SJCRH30 (cell line): ENCODE measurements around the gene CTNNA2. TPM values are rescaled to one million over a fixed set of nuclear protein-coding genes. Genes with fewer than 3 reads are reported as not detected.
"Not testable (repeated sequence)": the region's sequence is repeated elsewhere in the genome, so short reads cannot be mapped to it uniquely, and the experiment has no call there.

Experiments
- DNase-seq, 2 experiments: peaks; one replicate each; pipeline ENCODE4 v3.0.0-alpha.2; 2015 to 2020
- H3K27ac ChIP-seq: fragments of 250-450 bp; sonication (Bioruptor Pico); 2 replicates; pipeline ENCODE4 v1.5.1; 2020; ENCODE audit warnings: mild to moderate bottlenecking, moderate library complexity
- H3K27me3 ChIP-seq: fragments of 250-450 bp; sonication (Bioruptor Pico); 2 replicates; pipeline ENCODE4 v1.5.1; 2020; ENCODE audit warnings: mild to moderate bottlenecking, moderate library complexity
- H3K36me3 ChIP-seq: fragments of 250-450 bp; sonication (Bioruptor Pico); 2 replicates; pipeline ENCODE4 v1.5.1; 2020; ENCODE audit warnings: mild to moderate bottlenecking, moderate library complexity
- H3K4me1 ChIP-seq: fragments of 250-450 bp; sonication (Bioruptor Pico); 2 replicates; pipeline ENCODE4 v1.5.1; 2020; ENCODE audit warnings: mild to moderate bottlenecking, moderate library complexity
- H3K4me3 ChIP-seq: fragments of 250-450 bp; sonication (Bioruptor Pico); 2 replicates; pipeline ENCODE4 v1.5.1; 2020; ENCODE audit warnings: mild to moderate bottlenecking, moderate library complexity
- H3K9me3 ChIP-seq: fragments of 250-450 bp; sonication (Bioruptor Pico); replicated peaks from 2 replicates; pipeline ENCODE4 v1.5.1; 2020; ENCODE audit warnings: mild to moderate bottlenecking, moderate library complexity
- total RNA-seq: library from RNA; depleted of rRNA; stranded (reverse); fragments of >200 nt; shearing (Covaris generic); gene quantifications from 2 replicates; pipeline ENCODE4 v1.2.3, GENCODE V29; 2014

The CTNNA2 gene
- total RNA-seq, 1 experiment from 2014 or later = not detected

DNA sequence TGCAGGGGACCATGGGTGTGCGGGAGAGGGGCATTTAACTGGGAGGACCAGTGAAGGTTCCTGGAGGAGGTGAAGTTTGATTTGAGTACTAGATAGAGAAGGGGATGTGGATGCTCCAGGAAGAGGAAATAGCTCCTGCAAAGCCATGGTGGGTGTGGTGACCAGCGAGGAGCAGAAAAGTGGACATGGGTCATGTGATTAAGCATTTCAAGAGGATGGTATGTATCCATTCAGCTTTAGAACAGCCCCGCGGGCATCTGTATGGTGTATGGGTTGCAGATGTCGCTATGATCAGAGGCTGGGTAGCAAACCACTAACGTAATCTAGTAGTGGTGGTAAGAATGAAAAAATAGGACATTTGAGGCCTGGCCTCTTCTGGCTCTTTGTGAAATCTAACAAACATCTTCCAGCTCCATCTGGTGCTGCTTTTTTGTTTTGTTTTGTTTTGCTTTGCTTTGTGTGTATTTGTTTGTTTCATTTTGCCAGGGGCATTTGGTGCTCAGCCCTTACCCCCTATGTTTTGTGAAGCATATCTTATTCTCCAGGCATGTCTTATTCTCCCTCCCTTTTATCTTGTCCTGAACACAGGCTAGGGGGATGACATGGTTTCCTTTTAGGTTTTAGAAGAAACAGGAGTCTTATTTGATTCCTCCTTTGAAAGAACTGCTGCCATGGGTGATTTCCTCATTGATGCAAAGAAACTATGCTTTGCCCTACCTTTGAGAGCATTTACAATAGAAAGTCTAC, 565.6 kb downstream of the CTNNA2 start:
- no peak overlapping the region for H3K27ac ChIP-seq
- H3K36me3 ChIP-seq = no peaks in the 10 kb centered on the region
- no peaks in the 10 kb centered on the region for H3K4me1 ChIP-seq
- peaks cover 11% of the 10 kb centered on the region; the same call in 1 of the 2 replicates for H3K27me3 ChIP-seq
- no peak for DNase-seq
- H3K4me3 ChIP-seq = no peak overlapping the region
- H3K9me3 ChIP-seq = no peaks in the 10 kb centered on the region

DNA sequence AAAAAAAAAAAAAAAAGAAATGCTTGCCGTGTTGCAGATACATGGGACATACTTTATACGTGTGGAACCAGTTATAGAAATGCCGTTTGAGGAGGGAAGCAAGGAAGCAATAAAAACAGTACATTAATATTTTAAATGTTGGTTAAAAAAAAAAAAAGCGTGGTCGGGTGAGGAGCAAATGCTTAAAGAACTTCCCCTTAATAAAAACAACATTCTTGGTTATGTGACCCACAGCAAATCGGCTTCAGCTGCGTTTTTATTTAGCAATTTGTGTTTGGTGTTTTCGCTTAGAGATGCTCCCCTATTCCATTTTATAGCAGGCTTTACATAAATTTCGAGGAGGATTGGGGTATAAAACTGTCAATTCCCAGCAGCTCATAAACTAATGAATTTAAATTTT, 568.1 kb downstream of the CTNNA2 start:
- H3K36me3 ChIP-seq = no peaks in the 10 kb centered on the region
- H3K4me1 ChIP-seq = no peaks in the 10 kb centered on the region
- H3K4me3 ChIP-seq = no peak overlapping the region

DNA sequence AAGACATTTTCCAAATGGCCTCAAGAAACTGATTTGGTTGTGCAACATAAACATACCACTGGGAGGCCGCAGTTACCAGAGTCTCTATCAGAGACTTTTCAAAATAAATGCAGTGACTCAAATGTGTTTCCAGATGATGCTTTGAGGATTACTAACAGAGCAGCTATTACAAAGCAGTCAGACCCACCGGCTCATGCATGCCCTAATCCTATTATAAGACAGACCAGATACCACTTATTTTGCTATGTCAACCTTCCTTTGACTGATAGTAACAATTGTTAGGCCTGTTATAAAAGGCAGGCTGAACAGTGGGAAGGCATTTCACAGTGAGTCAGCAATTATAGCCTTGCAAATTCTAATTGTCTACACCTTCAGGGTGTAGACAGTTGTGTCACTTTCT, 574.0 kb downstream of the CTNNA2 start:
- no peaks in the 10 kb centered on the region for H3K36me3 ChIP-seq
- peak in 1 of 2 experiments; percentile 9 for DNase-seq
- H3K4me3 ChIP-seq = no peak overlapping the region
- H3K9me3 ChIP-seq = no peaks in the 10 kb centered on the region
- no peak overlapping the region for H3K27ac ChIP-seq
- H3K27me3 ChIP-seq = peaks cover 9% of the 10 kb centered on the region
- H3K4me1 ChIP-seq = no peaks in the 10 kb centered on the region

More for the DNA sequence above, 568.1 kb downstream of the CTNNA2 start:
- Histone ChIP-seq H3K9me3 (no peaks in the 10 kb centered on the region), H3K27me3 (peaks cover 15% of the 10 kb centered on the region; the same call in 1 of the 2 replicates), H3K27ac (no peak overlapping the region)
- no peak for DNase-seq

DNA sequence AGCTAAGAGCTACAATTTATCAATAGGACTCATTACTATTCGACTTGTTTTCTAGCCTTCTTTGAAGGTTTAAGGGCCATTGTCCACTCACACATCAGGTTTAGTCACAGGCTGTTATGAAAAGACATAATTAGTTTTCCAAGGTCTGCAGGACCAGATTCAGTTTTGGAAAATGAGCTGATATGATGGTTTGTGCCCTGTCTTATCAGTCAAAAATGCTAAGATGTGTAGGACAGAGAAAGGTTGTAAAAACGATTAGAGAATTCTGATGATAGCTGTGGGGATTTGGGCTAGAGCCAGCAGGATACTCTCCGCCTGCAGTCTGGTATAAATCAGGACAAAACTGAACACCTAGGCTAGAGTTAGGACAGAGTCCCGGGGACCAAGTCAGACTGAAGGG, 578.4 kb downstream of the CTNNA2 start:
- Histone ChIP-seq H3K9me3 (no peaks in the 10 kb centered on the region), H3K36me3 (no peaks in the 10 kb centered on the region), H3K27me3 (peaks cover 1% of the 10 kb centered on the region; the same call in 1 of the 2 replicates), H3K27ac (no peak overlapping the region), H3K4me1 (no peaks in the 10 kb centered on the region), H3K4me3 (no peak overlapping the region)
- DNase-seq = no peak

- Histone ChIP-seq H3K27me3 (no peaks in the 10 kb centered on the region; the same call in 1 of the 2 replicates), H3K36me3 (no peaks in the 10 kb centered on the region), H3K27ac (no peak overlapping the region), H3K9me3 (no peaks in the 10 kb centered on the region), H3K4me3 (no peak overlapping the region), H3K4me1 (no peaks in the 10 kb centered on the region)
- DNase-seq = no peak
Measured at GRCh38 chr2:80092474-80092873, 579.6 kb downstream of the CTNNA2 start.

- H3K4me3 ChIP-seq = not testable (repeated sequence)
Measured at GRCh38 chr2:80098503-80098902, 585.7 kb downstream of the CTNNA2 start.

DNA sequence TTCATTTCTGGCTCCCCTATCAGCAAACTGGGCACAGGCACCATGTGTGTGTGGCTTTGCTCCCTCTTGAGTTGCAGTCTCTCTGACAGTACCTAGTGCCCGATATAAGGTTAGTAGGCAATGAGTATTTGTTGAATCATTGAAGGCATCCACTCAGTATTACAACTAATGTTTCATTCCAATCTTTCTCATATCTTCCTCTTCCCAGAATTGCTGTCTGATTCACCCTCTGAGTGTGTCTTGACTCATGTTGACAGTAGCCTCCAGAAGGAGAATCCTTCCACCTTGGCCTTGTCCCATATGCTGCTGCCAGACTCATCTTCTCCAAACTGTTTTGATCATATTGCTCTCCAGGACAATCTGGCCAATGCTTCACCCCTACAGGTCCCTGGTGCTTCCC, 589.2 kb downstream of the CTNNA2 start:
- Histone ChIP-seq H3K27me3 (0 out of 2 replicates have a peak, but pooled peaks cover 8% of the 10 kb centered on the region), H3K9me3 (no peaks in the 10 kb centered on the region), H3K36me3 (no peaks in the 10 kb centered on the region), H3K4me3 (no peak overlapping the region), H3K4me1 (no peaks in the 10 kb centered on the region), H3K27ac (no peak overlapping the region)
- DNase-seq = no peak

More at GRCh38 chr2:80098503-80098902, 585.7 kb downstream of the CTNNA2 start:
- not testable (repeated sequence) for H3K9me3 ChIP-seq, DNase-seq, H3K4me1 ChIP-seq, H3K27ac ChIP-seq, H3K36me3 ChIP-seq, H3K27me3 ChIP-seq

DNA sequence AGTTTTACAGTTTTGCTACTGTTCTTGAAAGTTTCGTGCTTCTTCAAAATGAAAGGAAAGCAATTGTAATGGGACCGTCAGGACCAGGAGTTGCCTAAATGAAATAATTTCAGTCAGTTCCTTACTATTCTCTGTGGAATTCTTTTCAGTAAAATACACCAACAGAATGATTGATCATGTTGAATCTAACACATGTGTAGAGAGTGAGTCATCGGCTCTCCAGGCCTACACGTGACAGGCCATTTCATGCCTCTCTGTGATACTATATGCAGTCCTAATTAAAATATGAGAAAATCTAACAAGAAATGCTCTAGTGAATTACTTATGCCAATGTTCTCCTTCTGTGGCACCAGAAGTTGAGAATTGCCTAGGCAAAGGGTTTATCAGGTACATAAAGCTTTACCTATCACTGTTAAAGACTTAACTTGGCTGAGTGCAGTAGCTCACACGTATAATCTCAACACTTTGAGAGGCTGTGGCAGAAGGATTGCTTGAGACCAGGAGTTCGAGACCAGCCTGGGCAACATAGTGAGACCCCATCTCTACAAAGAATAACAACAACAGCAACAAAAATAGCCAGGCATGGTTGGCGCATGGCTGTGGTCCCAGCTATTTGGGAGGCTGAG, 592.3 kb downstream of the CTNNA2 start:
- Histone ChIP-seq H3K4me3 (no peak overlapping the region), H3K27ac (no peak overlapping the region), H3K4me1 (no peaks in the 10 kb centered on the region), H3K36me3 (no peaks in the 10 kb centered on the region), H3K9me3 (no peaks in the 10 kb centered on the region), H3K27me3 (peaks cover 5% of the 10 kb centered on the region; the same call in 1 of the 2 replicates)
- DNase-seq = no peak

DNA sequence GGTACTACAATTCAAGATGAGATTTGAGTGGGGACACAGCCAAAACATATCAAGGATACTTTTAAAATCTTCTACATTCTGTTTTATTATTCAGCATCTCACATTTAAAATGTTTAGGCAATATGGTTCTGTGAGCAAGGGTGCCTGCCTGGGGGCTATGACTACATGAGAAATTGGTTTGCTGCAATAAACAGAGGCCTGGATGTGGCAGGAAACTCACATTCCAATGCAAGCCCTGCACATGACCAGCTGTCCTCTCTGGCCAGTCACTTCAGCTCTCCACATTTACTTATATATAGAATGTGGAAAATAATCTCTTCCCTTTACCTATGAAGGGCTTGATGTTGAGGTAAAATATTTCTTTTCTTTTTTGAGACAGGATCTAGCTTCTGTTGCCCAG, 598.3 kb downstream of the CTNNA2 start:
- Histone ChIP-seq H3K9me3 (no peaks in the 10 kb centered on the region), H3K36me3 (no peaks in the 10 kb centered on the region), H3K27ac (no peak overlapping the region), H3K27me3 (no peaks in the 10 kb centered on the region; the same call in 1 of the 2 replicates), H3K4me3 (no peak overlapping the region), H3K4me1 (no peaks in the 10 kb centered on the region)
- no peak for DNase-seq

GRCh38 chr2:80112790-80113189, 599.9 kb downstream of the CTNNA2 start:
- DNase-seq = no peak
- H3K4me1 ChIP-seq = no peaks in the 10 kb centered on the region

DNA sequence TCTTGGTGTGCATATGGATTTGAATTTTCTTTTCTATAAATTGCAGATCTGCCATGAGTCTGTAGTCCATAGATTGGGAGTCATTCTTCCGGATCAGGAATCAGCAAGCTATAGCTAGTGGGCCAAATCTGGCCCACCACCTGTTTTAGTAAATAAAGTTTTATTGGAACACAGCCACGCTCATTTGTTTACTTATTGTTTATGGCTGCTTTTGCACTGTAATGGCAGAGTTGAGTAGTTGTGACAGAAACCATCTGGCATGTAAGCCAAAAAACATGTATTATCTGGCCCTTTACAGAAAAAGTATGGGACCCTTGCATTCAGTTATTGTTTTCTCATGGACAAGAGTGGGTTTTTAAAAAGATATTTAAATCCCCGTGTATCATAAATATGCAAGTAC, 600.5 kb downstream of the CTNNA2 start:
- no peak overlapping the region for H3K27ac ChIP-seq
- no peaks in the 10 kb centered on the region; the same call in 1 of the 2 replicates for H3K27me3 ChIP-seq
- H3K4me3 ChIP-seq = no peak overlapping the region
- H3K36me3 ChIP-seq = no peaks in the 10 kb centered on the region
- H3K9me3 ChIP-seq = no peaks in the 10 kb centered on the region
- no peaks in the 10 kb centered on the region for H3K4me1 ChIP-seq
- no peak for DNase-seq

More at GRCh38 chr2:80112790-80113189, 599.9 kb downstream of the CTNNA2 start:
- Histone ChIP-seq H3K36me3 (no peaks in the 10 kb centered on the region), H3K4me3 (no peak overlapping the region), H3K27ac (no peak overlapping the region), H3K27me3 (no peaks in the 10 kb centered on the region; the same call in 1 of the 2 replicates), H3K9me3 (no peaks in the 10 kb centered on the region)

DNA sequence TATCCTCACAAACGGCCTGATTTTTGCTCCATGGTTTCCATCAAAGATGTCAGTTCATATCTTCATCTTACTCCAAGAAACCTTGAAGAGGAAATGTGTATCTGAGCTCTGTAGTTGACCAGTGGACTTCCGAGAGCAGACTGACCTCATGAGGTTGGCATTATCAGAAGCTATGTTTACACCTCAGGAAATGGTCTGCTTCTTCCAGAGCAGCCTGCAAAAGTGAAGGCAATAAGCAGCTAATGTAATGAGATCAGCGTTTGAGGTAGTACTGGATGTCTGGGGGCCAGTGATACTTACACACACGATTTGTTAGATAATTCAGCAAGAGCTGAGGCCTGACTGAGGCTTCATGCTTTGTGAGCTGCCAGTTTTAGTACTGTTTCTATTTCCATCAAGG, 602.0 kb downstream of the CTNNA2 start:
- no peaks in the 10 kb centered on the region for H3K36me3 ChIP-seq
- H3K27ac ChIP-seq = no peak overlapping the region
- no peaks in the 10 kb centered on the region for H3K4me1 ChIP-seq
- no peak for DNase-seq
- no peaks in the 10 kb centered on the region for H3K9me3 ChIP-seq
- no peak overlapping the region for H3K4me3 ChIP-seq
- peaks cover 4% of the 10 kb centered on the region; the same call in 1 of the 2 replicates for H3K27me3 ChIP-seq

DNA sequence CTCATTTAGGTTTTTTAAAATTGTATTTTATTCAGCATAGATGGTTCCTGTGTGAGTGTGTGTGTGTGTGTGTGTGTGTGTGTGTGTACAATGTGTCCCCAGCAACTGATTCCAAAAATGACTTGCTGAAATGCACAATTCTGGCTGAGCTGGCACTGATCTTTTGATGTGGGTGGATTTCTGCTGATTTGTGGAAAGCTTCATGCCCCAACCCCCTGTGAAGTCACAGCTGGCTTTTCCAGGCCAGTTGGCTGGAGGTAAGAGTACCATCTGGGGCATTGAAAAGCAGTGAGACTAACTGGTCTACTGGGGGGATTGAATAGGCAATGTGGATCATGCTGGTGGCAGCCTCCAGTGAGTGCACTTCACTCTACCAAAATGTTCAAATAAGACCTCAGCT, 604.5 kb downstream of the CTNNA2 start:
- H3K27me3 ChIP-seq = peaks cover 4% of the 10 kb centered on the region; the same call in 1 of the 2 replicates

GRCh38 chr2:80120866-80121265, 608.0 kb downstream of the CTNNA2 start:
- H3K9me3 ChIP-seq = no peaks in the 10 kb centered on the region
- H3K4me3 ChIP-seq = no peak overlapping the region
- H3K27me3 ChIP-seq = peaks cover 4% of the 10 kb centered on the region; the same call in 1 of the 2 replicates
- H3K36me3 ChIP-seq = no peaks in the 10 kb centered on the region
- no peaks in the 10 kb centered on the region for H3K4me1 ChIP-seq
- no peak for DNase-seq
- H3K27ac ChIP-seq = no peak overlapping the region

More for the DNA sequence above, 604.5 kb downstream of the CTNNA2 start:
- no peak for DNase-seq
- Histone ChIP-seq H3K27ac (no peak overlapping the region), H3K4me3 (no peak overlapping the region), H3K9me3 (no peaks in the 10 kb centered on the region), H3K36me3 (no peaks in the 10 kb centered on the region), H3K4me1 (no peaks in the 10 kb centered on the region)

DNA sequence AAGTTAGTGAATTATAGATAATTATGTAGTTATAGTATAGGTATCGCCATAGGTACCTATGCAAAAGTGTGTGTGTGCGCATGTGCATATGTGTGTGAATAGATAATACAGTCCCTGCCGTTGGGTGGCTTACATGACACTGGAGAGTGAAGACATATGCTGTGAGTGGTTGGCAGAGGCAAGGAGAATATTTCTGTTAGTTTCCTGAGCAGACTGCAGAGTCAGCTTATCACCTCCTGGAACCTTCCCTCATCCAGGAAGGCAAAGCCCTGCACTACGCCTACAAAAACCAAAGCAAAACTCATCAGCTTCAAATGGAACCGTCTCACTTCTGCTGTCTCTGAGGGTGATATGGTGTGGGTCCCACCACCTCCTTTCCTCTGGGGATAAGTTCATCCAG, 609.8 kb downstream of the CTNNA2 start:
- Histone ChIP-seq H3K36me3 (no peaks in the 10 kb centered on the region), H3K9me3 (no peaks in the 10 kb centered on the region), H3K27me3 (peaks cover 4% of the 10 kb centered on the region; the same call in 1 of the 2 replicates), H3K4me1 (no peaks in the 10 kb centered on the region), H3K4me3 (no peak overlapping the region), H3K27ac (no peak overlapping the region)
- no peak for DNase-seq
